ENCODE data around the gene OR10A3.

GRCh38 chr11:7971846-7972245 lies 30.3 kb upstream of the OR10A3 start:
- TF ChIP-seq CTCF (optimal IDR thresholded peaks at IDR 0.05 in 1 of 3, IDR thresholded peaks at IDR 0.05 in 1 of 3, conservative IDR thresholded peaks at IDR 0.05 in 1 of 3; ENCODE audit: extremely low read depth in 1 of 3, insufficient read depth in 2 of 3, low read length in 3 of 3) = no peak
- TF ChIP-seq EZH2 (IDR thresholded peaks at IDR 0.05; ENCODE audit: low read length) = no peak
